NCI-H1436 (cell line): ENCODE results near the gene EFCAB13.

ENCODE experiments used
- DNase-seq: peaks from one replicate; lab custom pipeline; 2025; lab: John Stamatoyannopoulos, UW

The EFCAB13 gene, protein sequence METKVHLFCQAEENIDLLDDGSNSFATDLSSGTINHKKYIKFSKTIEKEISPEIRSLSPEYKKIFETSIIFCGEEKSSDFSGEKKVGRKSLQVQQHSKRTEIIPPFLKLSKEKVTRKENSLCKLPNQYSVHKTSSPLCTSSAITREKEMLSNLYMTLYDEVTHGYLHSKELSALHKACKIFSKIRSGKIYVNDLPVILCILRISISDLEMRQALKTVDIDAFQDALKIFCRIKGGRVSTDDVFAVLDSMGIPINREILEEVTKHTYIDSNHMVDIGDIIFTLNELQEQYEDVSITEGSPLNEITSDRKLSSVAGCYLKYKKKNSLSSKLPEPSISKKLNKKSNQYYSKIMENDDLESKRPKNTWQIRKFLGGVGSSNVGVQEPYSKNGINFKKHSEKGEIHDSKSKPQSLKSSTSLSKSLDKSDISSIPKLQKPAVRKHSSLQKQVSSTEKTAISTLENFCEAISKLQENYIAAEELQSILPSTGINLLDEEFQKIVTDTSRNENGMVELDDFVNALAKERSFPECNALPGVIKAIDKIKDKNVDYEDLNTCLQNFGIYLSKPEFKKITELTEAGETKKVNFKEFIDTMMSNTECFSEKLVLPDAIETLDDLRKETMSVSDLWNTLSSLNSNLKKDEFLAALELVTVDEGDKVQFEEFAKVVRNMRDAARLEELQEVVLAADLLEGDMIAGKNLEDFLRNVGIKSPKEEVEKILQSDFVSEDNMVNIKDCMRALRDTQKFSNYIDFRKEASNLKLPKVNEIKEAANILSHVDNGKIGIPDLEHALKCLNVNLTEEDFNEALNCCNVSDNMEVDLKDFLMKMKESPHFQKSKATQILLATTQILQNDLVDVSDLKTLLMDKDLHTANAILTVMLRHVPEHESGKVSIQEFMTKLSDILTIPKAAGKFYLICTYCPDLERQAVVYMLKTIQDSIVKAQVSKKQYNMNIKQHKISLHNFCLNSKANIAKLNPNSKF

DNA sequence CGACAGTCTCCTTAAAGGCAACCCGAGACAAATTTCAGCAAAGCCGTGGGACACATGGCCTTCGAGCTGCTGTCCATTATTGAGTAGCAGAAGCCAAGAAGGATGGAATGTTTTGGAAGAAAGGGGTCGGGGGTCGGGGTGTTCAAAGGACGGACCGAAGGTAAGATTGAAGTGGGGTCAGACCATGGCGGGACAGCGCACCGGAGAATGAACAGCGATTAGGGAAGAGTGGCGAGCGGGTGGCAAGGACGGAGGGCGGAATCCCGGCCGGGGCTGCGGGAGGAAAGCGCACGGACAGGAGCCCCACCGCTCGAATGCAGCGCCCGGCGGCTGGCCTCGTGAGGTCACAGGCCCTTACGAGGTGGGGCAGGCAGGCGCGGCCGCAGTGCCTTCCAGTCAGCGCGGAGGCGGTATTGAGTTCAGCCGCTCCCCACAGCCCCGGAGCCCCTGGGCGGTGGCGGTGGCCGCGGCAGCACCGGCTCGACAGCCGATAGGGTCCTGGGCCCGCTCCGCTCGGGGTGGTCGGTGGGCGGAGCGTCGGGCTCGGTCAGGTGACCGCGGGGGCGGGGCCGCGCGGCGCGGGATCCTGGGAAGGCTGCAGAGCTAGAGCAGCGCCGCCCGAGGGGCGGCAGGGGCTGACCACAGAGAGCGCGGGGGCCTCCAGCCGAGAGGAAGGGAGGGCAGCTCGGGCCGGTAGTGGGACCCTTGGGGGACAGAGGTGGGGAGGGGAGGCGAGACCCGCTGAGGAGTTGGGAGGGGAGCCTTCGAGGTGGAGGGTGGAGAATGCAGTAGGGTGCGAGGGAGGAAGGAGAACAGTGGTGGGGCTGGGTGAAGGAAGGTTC, at the start of gene EFCAB13:
Gene EFCAB13 (plus strand): TSS at position 574 of the 842 bp plus-strand sequence. CDS start 4,399 bp downstream, outside the sequence.
- DNase-seq: peak; percentile 94

DNA sequence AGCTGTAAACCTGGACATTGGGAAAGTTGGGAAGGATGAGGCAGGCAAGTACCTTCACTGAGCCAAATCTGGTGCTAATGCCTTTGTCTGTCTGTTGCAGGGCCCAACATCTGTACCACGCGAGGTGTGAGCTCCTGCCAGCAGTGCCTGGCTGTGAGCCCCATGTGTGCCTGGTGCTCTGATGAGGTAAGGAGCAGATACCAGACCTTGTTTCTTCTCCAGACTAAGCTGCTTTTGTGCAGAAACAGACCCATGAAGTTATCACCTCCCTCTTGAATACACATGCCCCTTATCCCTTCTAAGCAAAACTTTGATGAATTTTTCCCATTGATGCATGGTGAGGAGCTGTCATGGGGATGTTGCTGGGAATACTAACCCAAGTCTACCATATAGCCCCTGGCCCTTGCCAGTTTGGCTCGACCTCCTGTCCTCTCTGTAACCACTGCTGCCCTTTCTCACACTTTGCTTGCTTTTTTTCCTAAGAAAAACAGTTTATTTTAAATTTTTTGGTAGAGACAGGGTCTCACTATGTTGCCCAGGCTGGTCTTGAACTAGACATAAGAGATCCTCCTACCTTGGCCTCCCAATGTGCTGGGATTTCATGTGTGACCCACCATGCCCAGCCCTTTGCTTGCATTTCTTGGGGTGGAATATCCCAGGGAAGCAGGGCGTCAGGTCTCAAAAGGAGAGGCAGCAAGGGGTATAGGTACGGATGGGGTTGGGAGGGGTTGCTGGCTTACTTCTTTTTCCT, 49.3 kb upstream of the EFCAB13 start:
- no peak for DNase-seq

DNA sequence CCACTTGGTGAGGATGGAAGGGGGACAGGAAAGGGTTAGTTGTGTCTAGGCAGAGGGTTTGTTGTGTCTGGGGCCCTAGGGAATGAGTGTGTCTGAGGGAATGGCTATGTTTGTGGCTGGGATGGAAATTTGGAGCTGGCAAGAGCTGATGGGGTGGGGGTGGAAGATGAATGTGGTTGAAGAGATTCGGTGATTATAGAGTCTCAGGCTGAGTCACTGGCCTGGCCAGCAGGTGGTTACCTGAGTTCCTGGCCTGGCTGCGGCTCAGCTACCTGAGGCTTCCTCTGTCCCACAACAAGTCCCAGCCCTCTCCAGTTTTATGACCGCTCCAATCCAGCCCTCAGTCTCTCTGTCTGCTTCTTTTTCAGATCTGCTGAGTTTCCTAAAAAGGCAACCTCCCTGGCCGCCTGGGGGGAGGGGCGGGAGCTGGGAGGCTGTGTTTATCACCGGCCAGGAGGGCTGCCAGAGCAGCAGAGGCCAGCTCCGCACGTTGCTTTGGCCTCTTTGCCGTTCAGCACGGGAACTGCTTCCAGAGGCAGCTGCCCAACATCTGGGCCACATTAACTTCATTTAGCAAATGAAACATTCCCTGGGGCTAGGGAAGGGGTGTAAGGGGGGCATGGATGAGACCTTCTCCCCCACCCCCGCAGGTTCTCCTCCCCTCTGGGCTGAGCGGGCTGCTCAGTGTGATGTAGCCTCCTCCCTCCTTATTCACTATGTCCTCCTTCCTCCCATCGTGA, 48.3 kb upstream of the EFCAB13 start:
- no peak for DNase-seq

DNA sequence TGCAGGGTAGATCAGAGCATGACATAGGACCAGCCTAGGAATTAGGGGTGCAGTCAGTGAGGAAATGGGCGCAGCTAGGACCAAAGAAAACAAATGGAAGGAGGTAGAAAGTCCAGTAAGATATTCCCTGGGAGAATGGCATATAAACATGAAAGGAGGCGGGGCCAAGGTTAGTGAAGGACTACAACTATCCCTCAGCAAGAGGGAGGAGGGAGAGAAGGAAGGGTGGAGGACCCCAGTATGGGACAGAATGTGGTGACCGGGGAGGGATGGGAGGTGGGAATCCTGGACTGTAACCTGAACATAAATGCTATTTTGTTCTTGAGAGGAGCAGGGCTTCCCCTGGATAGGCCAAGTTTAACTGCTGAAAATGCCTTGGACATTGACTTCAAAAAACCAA, 47.3 kb upstream of the EFCAB13 start:
- DNase-seq: no peak

DNA sequence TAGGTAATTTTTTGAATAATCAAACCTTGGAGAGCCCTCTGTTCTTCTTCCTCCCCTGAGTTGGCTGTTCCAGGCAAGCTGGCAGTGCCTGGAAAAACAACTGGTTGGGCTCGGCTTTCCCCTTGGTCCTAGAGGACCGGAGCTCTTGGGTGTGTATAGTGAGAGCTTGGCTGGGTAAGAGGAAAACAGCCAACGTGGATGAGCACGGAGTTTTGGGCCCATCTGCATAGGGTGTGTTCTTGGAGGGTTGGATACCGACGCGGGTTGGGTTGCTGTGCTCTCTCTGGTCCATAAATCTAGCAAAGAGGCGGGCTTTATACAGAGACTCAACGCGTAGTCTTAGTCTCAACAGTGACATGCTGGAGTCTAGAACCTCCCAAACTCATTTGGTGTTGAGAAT, 46.9 kb upstream of the EFCAB13 start:
- DNase-seq: peak; percentile 36

DNA sequence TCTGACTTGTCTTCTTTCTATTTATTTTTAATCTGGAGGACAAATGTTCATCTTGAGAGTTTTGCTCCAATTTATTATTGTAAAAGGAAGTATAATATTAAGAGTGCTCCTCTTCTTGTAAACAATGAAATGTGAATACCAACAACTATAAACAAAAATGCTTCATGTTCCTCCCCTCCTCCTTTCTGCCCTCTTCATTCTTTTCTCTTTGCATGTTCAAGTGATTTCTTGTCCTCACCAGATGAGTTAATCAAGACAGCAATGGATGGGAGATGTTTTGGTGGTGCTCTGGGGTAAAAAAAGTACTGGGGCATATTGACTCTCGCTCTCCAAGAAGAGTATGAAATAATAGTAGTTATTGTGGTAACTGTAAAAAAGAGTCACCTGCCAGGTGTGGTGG, 45.8 kb upstream of the EFCAB13 start:
- DNase-seq: no peak

DNA sequence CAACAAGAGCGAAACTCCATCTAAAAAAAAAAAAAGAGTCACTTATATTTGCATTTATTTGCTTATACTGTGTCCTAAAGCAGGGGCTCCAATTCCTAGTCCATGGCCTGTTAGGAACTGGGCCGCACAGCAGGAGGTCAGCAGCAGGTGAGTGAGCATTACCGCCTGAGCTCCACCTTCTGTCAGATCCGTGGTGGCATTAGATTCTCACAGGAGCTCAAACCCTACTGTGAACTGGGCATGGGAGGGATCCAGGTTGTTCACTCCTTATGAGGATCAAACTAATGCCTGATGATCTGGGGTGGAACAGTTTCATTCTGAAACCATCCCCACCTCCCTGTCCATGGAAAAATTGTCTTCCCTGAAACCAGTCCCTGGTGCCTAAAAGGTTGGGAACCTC, 45.2 kb upstream of the EFCAB13 start:
- no peak for DNase-seq

DNA sequence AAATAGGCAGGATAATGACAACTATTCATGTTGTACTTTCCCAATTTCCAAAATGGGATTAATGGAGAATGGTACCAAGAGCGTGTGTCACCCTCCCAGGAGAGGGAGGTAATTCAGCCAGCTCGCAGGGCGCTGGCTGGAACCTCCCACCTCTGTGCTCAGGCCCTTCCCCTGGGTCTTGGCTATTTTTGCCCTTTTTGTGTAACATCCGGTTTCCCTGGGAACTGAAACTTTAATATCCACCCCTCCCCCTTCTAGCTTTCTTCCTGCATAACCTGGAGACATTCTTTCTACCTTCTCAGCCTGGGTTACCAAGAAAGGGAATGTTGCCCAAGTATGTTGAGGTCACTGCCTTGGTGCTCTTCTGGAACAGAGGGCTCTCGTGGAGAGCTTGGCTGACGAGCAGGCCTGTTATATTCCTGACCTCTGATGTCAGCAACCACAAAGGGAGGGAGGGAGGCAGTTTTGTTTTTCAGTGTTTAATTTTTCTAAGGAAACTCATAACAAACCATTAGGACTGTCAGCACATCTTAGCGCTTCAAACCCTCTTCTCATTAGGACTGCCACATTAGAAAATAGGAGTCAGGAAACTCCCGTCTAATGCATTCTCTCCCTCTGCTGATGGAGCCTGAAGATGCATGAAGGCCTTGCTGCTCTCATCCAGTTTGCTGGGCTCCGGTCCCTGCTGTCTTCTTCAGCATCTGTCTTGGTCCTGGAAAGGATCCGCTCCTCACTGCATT, 44.5 kb upstream of the EFCAB13 start:
- DNase-seq: no peak

DNA sequence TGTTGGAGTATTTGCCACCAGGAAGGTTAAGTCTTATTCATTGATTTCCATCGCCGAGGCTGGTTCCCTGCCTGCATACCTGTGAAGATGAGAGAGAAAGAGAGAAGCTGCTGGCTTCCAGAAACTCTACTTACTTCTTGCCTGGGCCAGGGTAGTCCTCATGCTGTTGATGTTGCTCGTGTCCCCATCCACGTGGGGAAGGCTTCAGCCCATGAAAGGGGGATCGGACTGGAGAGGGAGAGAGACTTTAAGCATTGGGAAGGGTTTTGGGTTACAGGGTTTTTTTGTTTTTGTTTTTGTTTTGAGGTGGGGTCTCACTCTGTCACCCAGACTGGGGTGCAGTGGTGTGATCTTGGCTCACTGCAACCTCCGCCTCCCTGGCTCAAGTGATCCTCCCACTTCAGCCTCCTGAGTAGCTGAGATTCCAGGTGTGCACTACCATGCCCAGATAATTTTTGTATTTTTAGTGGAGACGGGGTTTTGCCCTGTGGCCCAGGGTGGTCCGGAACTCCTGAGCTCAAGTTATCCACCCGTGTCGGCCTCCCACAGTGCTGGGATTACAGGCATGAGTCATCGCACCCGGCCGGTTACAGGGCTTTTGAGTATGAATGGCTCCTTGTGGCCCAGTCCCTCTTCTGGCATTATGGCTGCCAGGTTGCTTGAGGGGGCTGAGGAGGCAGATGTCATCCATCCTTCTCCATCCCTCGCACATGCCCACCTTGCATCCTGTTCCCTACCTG, 43.5 kb upstream of the EFCAB13 start:
- DNase-seq: no peak

DNA sequence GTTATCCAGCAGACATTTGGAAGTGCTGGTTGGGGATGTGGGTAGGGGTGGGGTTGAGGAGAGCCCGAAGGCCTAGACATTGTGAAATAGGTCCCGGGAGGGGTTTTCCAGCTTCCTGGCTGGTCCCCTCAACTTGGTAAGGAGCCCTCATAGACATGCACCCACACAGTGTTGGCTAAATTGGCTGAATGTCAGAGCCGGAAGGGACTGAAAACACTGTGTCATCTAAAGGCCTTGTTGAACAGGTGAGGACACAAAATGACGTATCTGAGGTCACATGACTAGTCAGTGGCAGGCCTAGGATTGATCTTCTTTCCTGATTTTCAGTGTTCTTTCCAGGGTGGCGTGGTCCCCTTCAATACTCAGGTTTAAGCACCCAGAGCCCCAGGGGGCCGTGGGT, 42.5 kb upstream of the EFCAB13 start:
- DNase-seq: no peak

DNA sequence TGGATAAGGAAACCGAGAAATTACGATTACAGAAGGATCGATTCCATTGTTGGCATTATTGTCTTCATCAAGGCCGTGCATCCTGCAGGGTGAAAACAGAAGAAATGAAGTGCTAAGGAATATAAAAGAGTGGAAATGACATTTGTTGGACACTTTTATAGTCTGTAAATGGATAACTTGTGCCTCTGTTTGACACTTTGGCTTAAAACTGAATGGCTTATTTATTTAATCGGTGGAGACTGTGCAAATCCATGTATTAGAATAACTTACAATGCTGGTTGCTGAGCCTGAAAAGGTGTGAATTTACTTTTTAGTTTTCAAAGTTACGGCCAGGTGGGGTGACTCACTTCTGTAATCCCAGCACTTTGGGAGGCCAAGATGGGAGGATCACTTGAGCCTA, 38.8 kb upstream of the EFCAB13 start:
- no peak for DNase-seq

DNA sequence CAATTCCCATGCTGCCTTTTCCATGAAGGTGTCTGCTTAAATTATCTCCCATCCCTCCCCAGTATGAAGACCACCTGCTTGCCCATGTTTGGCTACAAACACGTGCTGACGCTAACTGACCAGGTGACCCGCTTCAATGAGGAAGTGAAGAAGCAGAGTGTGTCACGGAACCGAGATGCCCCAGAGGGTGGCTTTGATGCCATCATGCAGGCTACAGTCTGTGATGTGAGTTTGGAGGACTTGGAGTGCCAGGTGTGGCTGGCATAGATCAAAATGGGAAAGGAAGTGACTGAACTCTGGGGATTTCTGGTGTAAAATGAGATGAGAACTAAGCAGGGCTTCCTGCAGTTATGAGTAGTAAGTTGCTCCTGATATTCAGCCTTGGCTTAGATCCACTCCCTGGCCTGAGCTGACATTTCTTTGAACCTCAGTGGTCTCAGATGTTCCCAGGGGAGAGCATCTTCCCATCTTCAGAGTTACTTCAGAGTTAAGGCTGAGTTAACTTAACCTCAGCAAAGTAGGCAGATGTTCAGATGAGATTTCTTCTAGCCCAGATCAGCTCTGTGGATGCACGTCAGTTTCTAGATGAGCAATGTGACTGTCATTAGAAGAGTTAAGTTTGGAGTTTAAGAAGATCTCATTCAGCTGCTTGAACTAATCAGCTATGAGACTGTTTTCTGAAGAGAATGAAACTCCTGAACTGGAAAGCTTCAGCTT, 37.4 kb upstream of the EFCAB13 start:
- no peak for DNase-seq

DNA sequence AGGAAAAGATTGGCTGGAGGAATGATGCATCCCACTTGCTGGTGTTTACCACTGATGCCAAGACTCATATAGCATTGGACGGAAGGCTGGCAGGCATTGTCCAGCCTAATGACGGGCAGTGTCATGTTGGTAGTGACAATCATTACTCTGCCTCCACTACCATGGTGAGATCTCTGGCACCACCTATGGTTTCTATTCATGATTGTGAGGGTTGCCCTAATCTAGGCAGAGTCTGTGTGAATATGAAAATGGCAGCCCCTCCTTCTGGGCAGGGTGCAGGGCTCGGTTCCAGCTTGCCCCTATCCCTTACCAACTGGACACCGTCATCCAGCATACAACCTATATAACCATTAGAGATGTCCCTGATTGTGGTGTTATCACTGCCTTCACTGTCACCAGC, 36.7 kb upstream of the EFCAB13 start:
- DNase-seq: no peak

DNA sequence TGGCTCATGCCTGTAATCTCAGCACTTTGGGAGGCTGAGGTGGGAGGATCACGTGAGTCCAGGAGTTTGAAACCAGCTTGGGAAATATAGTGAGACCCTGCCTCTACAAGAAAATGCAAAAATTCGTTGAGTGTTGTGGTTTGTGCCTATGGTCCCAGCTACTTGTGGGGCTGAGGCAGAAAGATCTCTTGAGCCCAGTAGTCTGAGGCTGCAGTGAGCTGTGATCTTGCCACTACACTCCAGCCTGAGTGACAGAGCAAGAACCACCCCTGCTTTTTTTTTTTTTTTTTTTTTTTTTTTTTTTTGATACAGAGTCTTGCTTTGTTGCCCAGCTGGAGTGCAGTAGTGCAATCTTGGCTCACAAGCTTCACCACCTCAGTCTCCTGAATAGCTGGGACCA, 36.1 kb upstream of the EFCAB13 start:
- no peak for DNase-seq

DNA sequence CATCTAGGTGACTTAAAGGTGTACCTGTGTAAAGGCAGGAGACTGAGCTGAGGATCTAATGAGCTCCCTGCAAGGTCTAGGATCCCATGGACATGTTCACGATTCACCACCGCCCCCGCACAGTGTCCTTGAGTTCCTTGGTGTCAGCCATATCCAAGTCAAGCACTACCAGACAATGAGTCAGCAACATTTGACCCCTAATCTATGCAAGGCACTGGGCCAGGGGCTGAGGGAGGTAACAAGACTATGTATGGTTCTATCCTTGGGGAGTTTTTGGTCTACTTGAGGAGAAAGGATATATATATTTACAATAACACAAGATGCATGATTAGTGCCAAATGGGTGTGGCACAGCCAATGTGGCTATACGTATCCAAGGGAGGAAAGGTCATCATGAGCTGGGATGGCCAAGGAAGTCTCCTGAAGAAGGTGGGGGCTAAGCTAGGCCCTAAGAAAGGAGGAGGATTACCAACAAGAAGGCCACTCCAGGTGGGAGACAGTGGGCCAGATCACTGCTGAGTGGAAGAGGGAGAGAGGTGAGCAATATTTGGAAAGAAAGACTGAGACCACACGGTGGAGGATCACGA, 35.1 kb upstream of the EFCAB13 start:
- no peak for DNase-seq

DNA sequence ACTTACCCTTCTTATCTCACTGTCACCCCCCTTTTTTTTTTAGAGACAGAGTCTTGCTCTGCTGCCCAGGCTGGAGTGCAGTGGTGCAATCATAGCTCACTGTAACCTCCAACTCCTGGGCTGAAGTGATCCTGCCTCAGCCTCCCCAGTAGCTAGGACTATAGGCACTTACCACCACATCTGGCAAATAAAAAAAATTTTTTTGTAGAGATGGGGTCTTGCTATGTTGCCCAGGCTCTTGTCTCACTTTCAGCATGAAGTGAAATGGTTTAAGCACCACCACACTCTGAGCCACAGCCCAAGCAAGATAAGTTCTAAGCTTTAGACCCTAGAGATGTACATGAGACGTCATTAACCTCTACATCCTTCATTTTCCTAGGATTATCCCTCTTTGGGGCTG, 34.5 kb upstream of the EFCAB13 start:
- no peak for DNase-seq

DNA sequence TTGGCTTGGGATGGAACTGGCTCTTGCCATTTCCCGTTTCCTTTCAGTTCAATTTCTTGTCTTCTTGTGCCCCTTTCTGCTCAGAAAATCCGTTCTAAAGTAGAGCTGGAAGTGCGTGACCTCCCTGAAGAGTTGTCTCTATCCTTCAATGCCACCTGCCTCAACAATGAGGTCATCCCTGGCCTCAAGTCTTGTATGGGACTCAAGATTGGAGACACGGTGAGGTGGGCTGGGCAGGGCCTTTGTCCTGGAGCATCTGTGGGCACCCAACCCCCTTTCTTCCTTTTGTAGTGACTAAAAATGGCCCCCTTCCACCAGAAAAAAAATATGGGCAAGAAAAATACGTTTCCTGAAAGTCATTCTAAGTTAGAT, 32.9 kb upstream of the EFCAB13 start:
- no peak for DNase-seq

DNA sequence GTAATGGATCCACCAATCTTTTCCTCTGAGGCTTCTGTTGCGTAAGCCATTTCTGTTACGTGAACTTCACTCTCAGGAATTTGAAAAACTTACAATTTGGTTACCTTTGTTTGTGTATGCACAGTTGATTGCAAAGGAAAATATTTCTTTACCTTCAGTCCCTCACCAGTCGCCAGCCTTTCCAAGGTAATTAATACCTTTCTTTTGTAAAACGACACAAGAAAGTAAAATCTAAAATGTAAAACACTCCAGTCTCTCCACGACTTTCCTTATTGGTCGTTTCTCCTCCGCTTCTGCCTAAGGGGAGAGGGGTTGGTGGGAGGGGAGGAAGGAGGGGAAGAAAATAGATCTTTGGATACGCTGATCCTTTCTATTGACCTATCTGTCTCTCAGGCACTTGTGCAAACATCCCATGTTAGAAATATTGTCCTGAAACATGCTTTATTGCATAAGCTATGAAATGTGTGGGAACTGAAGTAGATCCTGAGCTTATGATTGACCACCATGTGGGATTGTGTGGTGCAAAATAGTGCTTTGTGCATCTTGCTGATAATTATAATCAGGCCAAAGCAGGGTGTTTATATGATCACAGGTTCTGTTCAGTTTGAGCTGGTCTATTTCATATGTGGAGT, 32.4 kb upstream of the EFCAB13 start:
- DNase-seq: no peak
